ENCODE results near the gene TRIB2.

- TF ChIP-seq, protein P1, sequence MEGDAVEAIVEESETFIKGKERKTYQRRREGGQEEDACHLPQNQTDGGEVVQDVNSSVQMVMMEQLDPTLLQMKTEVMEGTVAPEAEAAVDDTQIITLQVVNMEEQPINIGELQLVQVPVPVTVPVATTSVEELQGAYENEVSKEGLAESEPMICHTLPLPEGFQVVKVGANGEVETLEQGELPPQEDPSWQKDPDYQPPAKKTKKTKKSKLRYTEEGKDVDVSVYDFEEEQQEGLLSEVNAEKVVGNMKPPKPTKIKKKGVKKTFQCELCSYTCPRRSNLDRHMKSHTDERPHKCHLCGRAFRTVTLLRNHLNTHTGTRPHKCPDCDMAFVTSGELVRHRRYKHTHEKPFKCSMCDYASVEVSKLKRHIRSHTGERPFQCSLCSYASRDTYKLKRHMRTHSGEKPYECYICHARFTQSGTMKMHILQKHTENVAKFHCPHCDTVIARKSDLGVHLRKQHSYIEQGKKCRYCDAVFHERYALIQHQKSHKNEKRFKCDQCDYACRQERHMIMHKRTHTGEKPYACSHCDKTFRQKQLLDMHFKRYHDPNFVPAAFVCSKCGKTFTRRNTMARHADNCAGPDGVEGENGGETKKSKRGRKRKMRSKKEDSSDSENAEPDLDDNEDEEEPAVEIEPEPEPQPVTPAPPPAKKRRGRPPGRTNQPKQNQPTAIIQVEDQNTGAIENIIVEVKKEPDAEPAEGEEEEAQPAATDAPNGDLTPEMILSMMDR (IDR thresholded peaks at IDR 0.05; ENCODE audit: extremely low read depth in 1 of 2, insufficient read depth in 1 of 2, low read depth in 1 of 2, low read length in 2 of 2), result no peak
- TF ChIP-seq POLR2AphosphoS5 (IDR thresholded peaks at IDR 0.05; ENCODE audit: insufficient read depth, low read depth, low read length) (no peak), EZH2 (IDR thresholded peaks at IDR 0.05; ENCODE audit: borderline replicate concordance, low read depth, low read length, severe bottlenecking) (no peak), MYC (IDR thresholded peaks at IDR 0.05; ENCODE audit: low read depth, low read length) (no peak), FOS (IDR thresholded peaks at IDR 0.05; ENCODE audit: borderline replicate concordance, insufficient read depth, low read length) (no peak)
These were observed 11.5 kb upstream of the TRIB2 start for GRCh38 chr2:12705230-12705629.
